ENCODE data around the gene XXYLT1.

XXYLT1 gene

GRCh38 chr3:195266428-195266827 is 4.5 kb downstream of the XXYLT1 start:
- no peak for DNase-seq

DNA sequence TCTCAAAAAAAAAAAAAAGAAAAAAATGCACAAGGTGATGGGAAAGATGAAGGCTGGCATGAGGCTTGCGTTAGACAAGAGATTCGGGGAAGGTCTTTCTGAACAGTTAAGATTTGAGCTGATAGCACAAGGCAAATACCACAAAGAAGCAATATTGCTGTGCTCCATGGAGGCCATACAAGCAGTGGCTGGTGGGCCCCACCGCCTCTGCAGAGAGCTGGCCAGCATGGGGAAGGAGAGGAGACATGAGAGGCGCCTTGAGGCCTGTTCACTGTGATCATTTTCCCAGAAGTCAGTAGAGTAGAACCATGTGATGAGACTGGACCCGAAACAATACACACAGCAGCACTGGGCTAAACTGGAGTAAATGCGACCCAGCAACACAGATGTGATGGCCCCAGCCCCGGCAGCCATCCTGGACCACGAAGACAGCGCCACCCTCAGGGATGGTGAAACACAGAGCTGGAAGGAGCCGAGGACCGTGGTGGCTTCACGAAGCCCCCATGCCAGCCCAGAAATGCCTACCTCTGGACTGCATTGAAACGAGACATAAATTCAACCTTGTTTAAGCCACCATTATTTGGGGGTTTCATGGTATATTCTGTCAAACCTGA is 5.5 kb downstream of the XXYLT1 start:
- no peak for DNase-seq

GRCh38 chr3:195263925-195264600 is 6.9 kb downstream of the XXYLT1 start:
- DNase-seq: no peak

GRCh38 chr3:195263193-195263924 is 7.6 kb downstream of the XXYLT1 start:
- DNase-seq: no peak

DNA sequence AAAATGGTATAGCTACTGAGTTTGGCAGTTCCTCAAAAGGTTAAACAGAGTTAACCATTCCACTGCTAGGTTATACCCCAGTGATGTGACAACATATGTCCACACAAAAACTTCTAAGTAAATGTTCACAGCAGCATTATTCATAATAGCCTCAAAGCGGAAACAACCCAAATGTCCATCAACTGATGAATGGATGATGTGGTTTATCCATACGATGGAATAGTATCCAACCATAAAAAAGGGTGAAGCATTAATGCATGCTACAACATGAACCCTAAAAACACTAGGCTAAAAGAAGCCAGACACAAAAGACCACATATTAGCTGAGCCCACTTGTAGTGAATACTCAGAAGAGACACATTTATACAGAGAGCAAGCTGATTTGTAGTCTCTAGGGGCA is 9.0 kb downstream of the XXYLT1 start:
- no peak for DNase-seq

GRCh38 chr3:195260280-195260905 is 10.6 kb downstream of the XXYLT1 start:
- DNase-seq: no peak

GRCh38 chr3:195259475-195260279 is 11.3 kb downstream of the XXYLT1 start:
- peak; percentile 72 for DNase-seq

GRCh38 chr3:195259154-195259474 is 11.8 kb downstream of the XXYLT1 start:
- no peak for DNase-seq

DNA sequence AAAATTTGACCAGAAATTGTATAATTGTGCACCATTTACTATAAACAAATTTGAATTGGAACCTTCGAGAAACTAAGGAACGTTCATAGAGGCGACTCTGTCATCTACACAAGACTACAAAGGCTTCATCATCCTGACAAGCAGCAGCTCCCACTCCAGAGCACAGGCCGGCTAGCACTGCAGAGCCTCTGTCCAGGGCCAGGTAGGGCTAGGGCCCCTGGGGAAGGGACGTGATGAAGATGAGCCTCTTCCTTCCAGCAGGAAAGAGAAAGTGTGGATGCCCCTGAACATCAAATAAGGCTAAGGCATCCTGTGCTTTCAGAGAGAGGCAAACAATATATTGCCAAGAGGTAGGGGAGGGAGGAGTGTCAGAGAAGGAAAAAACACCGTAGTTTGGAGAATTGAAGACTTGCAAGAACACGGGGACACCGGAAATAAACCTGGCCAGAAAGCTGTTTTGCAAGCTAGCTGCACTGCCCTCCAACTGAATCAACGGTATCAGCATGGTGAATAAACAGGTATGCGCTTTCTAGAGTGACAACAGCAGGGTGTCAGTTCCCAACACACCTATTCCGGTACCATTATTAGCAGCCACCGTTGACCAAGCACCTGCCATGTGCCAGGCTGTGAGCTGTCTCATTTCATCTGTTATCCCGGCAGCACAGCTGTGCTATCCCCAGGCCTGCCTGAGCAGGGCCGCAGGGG is 12.4 kb downstream of the XXYLT1 start:
- DNase-seq: no peak

DNA sequence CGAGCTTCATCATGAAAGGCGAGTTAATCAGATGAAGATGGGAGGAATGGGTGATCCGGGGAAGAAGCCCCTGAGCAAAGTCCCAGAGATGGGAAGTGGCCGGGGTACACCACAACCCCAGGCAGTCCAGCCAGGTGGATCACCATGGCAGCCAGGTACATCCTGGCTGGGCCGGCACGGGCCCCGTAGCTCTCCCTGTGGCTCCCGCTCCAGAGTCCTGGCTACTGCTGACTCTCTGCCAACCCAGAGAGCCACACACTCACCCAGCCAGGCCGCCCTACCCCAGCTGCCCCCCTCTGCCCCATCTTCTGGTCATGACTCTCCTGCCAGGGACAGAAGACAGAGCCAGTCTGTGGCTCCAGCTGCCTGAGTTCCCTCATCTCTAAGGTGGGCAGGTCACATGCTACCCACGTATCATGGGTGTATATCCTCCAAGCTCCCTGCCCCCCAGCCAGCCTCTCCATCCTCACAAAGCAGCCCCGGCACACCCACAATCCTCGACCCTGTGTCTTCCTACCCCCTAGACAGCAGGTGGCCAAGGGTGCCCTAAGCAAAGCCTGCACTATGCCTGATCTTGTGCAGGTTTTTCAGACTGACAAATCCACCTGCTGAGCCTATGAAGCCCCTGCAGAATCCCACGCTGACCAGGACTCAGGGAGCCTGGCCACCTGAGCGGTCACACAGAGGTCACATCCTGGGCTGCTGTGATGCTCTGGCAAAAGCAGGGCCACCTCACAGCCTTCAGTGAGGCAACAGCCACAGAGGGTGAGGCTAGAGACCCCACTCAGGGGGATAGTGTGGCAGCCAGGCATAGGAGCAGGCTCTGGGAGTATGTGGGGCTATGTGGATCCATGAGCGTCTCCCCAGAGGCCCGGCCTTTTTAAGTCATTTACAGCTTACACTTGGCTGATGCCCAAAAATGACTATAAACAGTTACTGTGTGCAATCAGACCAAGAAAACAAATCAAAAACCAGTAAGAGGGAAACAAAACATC is 13.2 kb downstream of the XXYLT1 start:
- no peak for DNase-seq

DNA sequence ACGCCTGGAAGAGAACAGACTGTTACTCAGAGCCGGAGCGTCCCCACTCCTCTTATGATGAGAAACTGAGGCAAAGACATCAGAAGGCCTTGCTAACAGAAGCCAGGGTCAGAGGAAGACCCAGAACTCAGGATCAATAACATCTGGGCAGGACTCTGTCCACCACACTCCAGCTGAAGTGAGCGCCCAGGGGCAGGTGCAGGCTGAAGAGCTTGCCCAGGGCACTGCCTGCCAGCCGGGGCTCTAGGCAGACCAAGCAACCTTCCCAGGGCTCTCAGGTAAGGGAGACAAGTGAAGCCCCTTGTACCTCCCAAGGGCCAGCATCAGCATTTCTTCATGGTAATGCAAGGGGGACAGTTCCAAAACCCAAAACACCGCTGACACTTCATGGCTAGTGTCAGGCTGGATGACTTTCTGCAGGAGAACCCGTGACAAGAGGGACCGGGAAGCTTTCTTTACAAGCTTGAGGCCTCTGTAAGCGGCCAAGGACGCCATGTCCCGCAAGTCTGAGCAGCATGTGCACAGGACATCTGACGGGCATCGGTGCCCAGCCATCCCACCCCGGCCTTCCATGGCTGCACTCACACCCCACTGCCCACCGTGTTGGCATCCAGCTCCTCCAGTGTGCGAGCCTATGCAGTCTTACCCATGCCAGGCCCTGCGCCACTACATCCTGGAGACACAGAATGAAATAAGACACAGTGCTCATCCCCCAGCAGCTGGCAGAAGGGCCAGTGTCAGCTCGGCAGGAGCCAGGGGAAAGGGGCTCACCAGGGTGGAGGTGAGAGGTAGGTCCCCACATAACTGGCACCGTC is 14.1 kb downstream of the XXYLT1 start:
- DNase-seq: no peak

DNA sequence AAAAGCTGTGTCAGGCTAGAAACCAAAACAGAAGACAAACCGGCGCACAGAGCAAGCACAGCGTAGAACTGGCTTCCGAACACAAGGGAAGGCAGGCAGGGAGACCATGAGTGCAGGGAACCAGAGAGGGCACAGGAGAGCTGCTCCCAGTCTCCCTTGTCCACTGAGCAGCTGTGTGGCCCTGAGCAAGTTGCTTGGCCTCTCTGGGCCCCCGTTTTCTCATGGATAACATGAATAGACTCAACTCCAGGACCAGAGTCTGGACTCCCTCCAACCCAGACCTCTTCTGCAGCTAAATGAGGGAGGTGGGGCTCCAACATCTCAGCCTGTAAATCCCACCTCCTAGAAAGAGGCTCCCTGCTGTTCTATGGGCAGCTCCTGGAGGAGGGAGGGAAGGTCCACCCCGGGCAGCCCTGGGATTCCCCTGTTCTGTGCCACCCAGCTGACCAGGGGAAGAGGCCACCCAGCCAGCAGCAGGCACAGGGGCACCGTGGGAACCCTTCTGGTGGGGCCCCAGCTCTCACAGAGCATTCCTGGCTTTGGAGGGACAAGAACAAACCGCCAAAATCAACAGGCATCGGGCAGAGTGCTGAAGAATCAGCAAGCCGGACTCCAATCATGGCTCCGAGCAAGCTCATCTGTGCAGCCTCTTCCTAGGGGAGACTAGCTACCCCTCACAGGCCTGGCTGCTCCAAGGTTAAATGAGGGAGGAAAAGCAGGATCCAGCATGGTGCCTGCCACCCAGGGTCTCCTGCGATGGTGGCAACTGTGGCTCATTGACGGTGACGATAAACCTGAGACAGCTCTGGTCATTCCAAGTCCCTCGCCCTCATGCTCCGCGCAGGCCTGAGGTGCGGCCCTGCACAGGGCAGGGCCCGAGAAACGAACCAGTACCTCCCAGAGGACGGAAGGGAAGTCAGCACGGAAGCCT is 15.1 kb downstream of the XXYLT1 start:
- DNase-seq: no peak

- no peak for DNase-seq
Observed at GRCh38 chr3:195255176-195255500, 15.8 kb downstream of the XXYLT1 start.

- no peak for DNase-seq
Observed at GRCh38 chr3:195254454-195255175, 16.3 kb downstream of the XXYLT1 start.

DNA sequence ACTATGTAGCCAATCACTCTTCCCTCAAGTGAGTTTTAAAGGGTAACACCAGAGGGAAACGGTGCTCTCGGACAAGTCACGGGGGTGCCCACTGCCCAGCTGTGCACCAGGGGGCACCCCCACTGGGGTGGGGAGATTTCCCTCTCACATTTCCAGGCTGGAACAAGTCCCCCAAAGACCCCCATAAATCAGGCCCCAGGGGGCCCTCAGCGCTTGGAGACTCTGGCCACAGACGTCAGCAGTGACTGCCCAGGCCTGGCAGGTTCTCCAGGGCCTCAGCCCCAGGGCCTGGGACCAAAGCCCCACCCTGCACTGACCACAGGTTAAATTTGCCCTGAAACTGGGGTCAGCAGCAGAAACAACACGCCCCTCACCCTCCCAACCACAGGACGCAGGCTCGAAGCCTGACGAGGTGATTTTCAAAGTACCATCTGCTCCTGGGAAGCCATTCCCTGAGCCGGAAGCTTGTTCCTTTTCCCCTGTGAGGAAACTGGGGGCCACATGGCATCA is 17.0 kb downstream of the XXYLT1 start:
- no peak for DNase-seq

DNA sequence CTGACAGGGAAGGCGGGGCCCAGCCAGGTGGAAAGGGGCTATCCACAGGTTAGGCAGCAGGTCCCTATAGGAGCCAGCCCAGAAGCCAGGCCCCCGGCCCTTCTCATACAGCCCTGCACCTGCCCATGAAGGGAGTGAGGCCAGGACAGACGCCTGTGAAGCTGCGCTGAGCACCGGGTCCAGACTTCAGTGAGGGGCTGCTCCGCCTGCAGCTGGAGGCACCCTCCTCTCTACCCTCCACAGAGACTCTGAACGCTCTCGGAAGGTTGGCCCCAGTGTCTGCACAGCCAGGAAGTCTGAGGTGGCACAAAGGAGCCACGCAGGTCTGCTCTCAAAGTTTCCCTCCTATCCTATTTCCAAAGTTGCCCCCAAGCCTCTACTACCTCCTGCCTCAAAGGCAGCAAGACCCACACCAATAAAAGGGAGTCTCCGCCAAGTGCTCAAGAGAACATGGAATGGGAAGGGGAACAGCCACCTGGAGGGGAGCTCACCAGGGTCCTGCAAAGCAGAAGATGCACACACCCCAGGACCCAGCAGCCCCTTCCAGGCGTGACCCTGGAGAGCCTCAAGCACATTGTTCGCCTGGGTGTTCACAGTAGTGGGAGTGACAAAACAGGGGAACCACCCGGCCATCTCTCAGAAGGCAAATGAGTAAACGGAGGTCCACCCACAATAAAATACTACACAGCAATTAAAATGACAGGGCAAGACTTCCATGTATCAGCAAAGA is 19.5 kb downstream of the XXYLT1 start:
- DNase-seq: no peak

DNA sequence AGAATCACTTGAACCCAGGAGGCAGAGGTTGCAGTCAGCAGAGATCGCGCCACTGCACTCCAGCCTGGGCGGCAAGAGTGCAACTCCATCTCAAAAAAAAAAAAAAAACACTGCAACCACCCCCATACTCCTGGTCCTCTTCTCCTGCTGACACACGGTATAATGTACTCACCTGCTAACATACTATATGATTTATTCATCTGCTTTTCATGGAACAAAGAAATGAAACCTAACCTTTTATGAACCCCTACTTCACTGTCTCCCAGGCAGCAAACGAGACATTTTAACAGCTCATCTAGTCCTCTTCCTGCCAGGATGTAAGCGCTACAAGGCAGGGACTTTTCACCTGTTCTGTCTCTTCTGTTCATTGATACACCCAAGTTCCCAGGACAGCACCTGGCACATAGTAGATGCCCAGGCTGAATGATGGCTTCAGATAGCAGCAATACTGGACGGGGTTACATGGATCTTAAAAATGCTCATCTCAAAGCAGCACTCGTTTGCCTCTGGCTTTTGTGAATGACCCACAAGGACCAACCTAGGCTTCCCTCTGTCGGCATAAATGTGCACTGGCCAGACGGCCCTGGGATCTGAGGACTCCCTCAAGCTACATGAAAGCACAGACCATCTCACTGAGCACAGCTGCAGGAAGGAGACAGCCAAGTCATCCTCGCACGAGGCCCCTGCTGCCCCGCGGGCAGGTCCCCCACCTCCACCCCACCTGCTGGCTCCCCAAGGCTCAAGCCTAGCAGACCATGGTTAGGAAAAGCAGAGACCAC is 20.3 kb downstream of the XXYLT1 start:
- peak; percentile 21 for DNase-seq
